Chondrocyte (in vitro differentiated cells): ENCODE measurements around the gene COL4A2. TPM values are rescaled to one million over a fixed set of nuclear protein-coding genes. Genes with fewer than 3 reads are reported as not detected.

ENCODE experiments used
- DNase-seq: peaks from one replicate; pipeline ENCODE4 v3.0.0; 2021; ENCODE audit warnings: mixed read lengths, low spot score
- H3K27ac Mint-ChIP-seq: one replicate; pipeline ENCODE4 v1.8.0; 2021; ENCODE audit warnings: mild to moderate bottlenecking, moderate library complexity, mixed read lengths; ENCODE audit not compliant: unreplicated experiment
- H3K27me3 Mint-ChIP-seq: 2 replicates; pipeline ENCODE4 v1.8.0; 2021; ENCODE audit warnings: low read depth, mixed read lengths
- H3K36me3 Mint-ChIP-seq: 2 replicates; pipeline ENCODE4 v1.8.0; 2021; ENCODE audit warnings: low read depth, mixed read lengths
- H3K4me1 Mint-ChIP-seq: 2 replicates; pipeline ENCODE4 v1.8.0; 2021; ENCODE audit warnings: low read depth, mild to moderate bottlenecking, mixed read lengths
- H3K4me3 Mint-ChIP-seq: one replicate; pipeline ENCODE4 v1.8.0; 2021; ENCODE audit warnings: mild to moderate bottlenecking, moderate library complexity, mixed read lengths; ENCODE audit not compliant: unreplicated experiment
- H3K9me3 Mint-ChIP-seq: 2 replicates; pipeline ENCODE4 v1.8.0; 2021; ENCODE audit warnings: low read depth, mixed read lengths
- total RNA-seq: library from RNA; stranded (reverse); gene quantifications from 3 replicates; pipeline ENCODE4 v1.2.1, GENCODE V29; 2021
- TF ChIP-seq, protein P1 (sequence below): fragments of 200-600 bp; sonication (generic); IDR thresholded peaks from 2 replicates; pipeline ENCODE4 v1.5.0; 2021; ENCODE audit warnings: antibody characterized with exemption, mild to moderate bottlenecking, moderate library complexity

The COL4A2 gene
- total RNA-seq, 1 donor from 2014 or later, result 2,366 TPM

DNA sequence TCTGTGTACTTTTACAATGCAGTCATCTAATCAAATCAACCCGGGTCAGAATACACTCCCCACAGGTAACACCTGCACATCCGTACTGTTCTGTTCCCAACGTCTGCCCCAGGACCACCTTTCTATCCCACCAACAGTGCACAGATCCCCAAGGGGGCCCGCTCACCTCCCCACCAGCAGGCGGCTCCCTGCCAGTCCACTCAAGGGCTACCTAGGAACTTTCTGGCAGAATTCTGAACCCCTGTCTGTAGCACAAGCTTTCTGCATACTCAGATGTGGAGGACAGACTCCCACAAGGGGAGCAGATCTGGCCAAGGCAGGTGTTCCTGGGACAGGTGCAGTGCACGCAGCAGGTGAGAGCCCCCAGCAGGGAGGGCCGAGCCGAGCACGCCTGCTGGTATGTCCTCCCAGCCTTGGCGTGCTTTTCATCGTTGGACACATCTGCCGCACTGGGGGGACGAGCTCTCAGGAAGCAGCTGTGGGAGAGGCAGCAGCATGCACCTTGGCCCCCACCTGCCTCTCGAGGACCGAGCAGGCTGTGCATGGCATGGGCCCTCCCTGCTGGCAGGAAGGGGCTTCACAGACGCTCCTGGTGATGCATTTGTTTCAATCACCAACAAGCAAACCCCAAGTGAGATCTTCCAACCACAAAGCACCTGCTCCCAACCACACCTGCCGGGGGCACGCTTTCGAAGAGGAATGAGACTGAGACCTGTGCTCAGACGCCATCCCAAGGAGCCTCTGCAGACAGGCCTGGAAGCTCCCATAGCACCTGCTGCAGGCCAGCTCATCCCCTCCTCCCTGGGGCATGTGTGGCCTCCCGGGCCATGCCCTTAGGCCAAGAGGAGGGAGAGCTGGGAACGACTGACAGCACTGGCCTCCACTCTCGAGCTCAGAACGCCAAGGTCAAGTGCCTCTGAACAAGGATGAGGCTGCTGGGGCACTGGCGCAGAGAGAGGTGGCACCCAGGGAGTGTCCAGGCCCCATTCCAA is 218.5 kb downstream of the COL4A2 start:
- Mint-ChIP-seq H3K27me3 (no peaks in the 10 kb centered on the region), H3K9me3 (no peaks in the 10 kb centered on the region), H3K36me3 (no peaks in the 10 kb centered on the region), H3K27ac (peak overlapping the region; percentile 27), H3K4me1 (peaks cover 90% of the 10 kb centered on the region), H3K4me3 (no peak overlapping the region)
- TF ChIP-seq, protein P1, sequence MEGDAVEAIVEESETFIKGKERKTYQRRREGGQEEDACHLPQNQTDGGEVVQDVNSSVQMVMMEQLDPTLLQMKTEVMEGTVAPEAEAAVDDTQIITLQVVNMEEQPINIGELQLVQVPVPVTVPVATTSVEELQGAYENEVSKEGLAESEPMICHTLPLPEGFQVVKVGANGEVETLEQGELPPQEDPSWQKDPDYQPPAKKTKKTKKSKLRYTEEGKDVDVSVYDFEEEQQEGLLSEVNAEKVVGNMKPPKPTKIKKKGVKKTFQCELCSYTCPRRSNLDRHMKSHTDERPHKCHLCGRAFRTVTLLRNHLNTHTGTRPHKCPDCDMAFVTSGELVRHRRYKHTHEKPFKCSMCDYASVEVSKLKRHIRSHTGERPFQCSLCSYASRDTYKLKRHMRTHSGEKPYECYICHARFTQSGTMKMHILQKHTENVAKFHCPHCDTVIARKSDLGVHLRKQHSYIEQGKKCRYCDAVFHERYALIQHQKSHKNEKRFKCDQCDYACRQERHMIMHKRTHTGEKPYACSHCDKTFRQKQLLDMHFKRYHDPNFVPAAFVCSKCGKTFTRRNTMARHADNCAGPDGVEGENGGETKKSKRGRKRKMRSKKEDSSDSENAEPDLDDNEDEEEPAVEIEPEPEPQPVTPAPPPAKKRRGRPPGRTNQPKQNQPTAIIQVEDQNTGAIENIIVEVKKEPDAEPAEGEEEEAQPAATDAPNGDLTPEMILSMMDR, result peak; percentile 10
- DNase-seq, result no peak

DNA sequence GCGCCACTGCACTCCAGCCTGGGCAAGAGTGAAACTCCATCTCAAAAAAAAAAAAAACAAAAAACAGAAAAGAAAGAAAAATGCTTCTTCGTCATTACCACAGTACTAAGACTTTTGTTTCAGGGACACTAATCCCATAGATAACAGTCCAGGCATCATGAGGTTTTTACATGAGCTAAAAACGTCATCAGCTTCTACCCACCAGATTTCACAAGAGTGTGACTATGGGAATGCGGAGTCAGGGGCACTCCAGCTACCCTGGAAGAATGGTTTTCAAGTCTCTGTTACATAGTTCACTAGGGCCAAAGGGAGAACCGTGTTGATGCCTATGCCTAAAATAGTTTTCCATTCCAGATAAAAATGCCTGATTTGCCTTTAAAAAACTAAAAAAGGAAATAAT is 221.3 kb downstream of the COL4A2 start:
- Mint-ChIP-seq H3K4me3 (no peak overlapping the region), H3K9me3 (no peaks in the 10 kb centered on the region), H3K27ac (peak overlapping the region; percentile 86), H3K36me3 (no peaks in the 10 kb centered on the region), H3K27me3 (no peaks in the 10 kb centered on the region), H3K4me1 (peaks cover 62% of the 10 kb centered on the region)
- DNase-seq, result no peak
- TF ChIP-seq, protein P1, result no peak

DNA sequence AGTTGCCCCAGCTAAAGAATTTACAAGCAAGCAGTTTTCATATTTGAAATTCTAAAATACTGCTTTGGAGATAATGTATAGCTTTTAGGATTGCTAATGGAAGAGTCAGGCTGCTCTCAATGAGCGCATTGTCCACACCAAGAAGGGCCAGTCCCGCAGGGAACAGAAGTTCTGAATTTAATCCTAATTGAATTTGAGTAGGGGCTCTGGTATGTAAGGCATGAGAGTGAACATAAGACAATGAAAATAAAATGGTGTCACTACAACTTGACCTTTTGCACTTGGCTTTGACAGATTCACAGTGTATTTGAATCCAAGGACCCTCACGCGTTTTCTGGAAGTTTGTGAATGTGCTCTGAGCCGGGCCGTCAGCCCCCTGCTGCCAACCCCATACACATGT is 221.8 kb downstream of the COL4A2 start:
- TF ChIP-seq, protein P1, result no peak
- Mint-ChIP-seq H3K36me3 (no peaks in the 10 kb centered on the region), H3K27me3 (no peaks in the 10 kb centered on the region), H3K4me3 (no peak overlapping the region), H3K27ac (peak overlapping the region; percentile 86), H3K9me3 (no peaks in the 10 kb centered on the region), H3K4me1 (peaks cover 57% of the 10 kb centered on the region)
- peak; percentile 5 for DNase-seq

DNA sequence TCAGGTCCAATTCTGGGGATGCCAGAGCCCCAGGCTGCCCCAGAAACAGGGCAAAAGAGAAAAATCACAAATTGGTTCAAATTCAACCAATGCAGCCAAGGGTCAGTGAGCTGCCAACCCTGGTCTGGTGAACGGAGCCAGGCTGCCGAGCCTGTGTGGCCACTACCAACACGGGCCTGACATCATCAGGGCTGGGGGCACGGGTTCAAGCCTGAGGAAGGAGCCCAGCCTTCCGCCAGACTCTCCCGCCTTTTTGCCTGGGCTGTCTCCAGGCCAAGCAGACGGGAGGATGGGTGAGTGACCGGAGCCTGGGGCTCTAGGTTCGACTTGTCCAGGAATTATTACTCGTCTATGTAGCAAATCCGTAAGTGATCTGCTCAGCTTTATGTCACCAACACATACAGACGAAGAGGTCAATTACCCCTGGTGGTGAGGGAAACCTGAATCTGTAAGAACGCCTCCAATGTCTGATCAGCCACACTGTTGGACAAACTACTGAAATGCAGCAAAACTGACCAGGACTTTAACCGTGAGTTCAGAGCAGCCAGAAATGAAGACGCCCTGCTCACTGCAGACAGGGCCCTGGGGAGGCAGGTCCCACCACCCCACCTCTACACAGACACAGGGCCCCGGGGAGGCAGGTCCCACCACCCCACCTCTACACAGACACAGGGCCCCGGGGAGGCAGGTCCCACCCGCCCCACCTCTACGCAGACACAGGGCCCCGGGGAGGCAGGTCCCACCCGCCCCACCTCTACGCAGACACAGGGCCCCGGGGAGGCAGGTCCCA is 222.6 kb downstream of the COL4A2 start:
- DNase-seq, result peak; percentile 81
- Mint-ChIP-seq H3K27me3 (no peaks in the 10 kb centered on the region), H3K36me3 (no peaks in the 10 kb centered on the region), H3K4me3 (no peak overlapping the region), H3K27ac (peak overlapping the region; percentile 29), H3K9me3 (no peaks in the 10 kb centered on the region), H3K4me1 (peaks cover 49% of the 10 kb centered on the region)
- TF ChIP-seq, protein P1, result no peak

DNA sequence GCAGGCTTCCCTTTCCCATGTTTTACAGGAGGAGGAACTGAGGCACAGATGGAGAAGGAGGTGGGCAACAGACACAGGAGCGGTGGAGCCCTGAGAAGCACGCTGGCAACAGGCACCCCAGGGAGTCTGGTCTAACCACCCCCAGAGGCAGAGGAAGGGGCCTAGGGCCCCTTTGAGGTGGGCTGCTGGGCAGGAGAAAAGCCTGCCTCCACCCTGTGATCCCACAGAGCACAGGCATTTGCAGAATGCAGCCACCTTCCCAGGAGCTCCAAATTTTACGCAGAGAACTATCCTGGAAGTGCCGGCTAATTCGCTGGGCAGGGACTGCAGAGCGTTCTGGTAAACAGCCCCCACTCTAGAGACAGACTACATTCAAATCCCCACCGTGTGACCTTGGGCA is 224.0 kb downstream of the COL4A2 start:
- peak; percentile 52 for DNase-seq
- H3K27ac Mint-ChIP-seq, result no peak overlapping the region
- no peaks in the 10 kb centered on the region for H3K36me3 Mint-ChIP-seq
- H3K27me3 Mint-ChIP-seq, result no peaks in the 10 kb centered on the region
- TF ChIP-seq, protein P1, result no peak
- H3K4me3 Mint-ChIP-seq, result no peak overlapping the region
- peaks cover 37% of the 10 kb centered on the region for H3K4me1 Mint-ChIP-seq
- H3K9me3 Mint-ChIP-seq, result no peaks in the 10 kb centered on the region
